HepG2 (cell line): ENCODE results near the gene ADGRF1. TPM values are rescaled to one million over a fixed set of nuclear protein-coding genes. Genes with fewer than 3 reads are reported as not detected.

Experiments
- AGO1 ChIP-seq: fragments of 200-400 bp; formaldehyde crosslinking; IDR thresholded peaks from 2 replicates; pipeline ENCODE4 v1.6.1; 2017; ENCODE audit warnings: mild to moderate bottlenecking, low read depth, low read length, moderate library complexity; ENCODE audit not compliant: poor library complexity, severe bottlenecking
- BRCA1 ChIP-seq: sonication (generic); formaldehyde crosslinking; IDR thresholded peaks from 2 replicates; pipeline ENCODE4 v1.4.0; 2020; ENCODE audit warnings: missing genetic modification reagents
- HES4 ChIP-seq: sonication (generic); formaldehyde crosslinking; IDR thresholded peaks from 2 replicates; pipeline ENCODE4 v1.9.0; 2021; ENCODE audit warnings: mild to moderate bottlenecking, missing genetic modification reagents, borderline replicate concordance
- RBM39 ChIP-seq: fragments of 200-400 bp; formaldehyde crosslinking; IDR thresholded peaks from one replicate; pipeline ENCODE4 v1.6.1; 2018; ENCODE audit warnings: antibody characterized with exemption, mild to moderate bottlenecking, low read depth, low read length; ENCODE audit not compliant: poor library complexity, severe bottlenecking
- SP1 ChIP-seq, 2 experiments: fragments of 450-650 bp in 1 of 2; sonication (generic) in 1 of 2; formaldehyde crosslinking in 1 of 2; IDR thresholded peaks; 2 replicates each; pipeline versions ENCODE4 v1.4.0 to v1.6.1; 2016 to 2020; ENCODE audit warnings: missing genetic modification reagents in 1 of 2
- TAF1 ChIP-seq: sonication (generic); formaldehyde crosslinking; IDR thresholded peaks from 2 replicates; pipeline ENCODE4 v1.4.0; 2020; ENCODE audit warnings: missing genetic modification reagents
- TP53 ChIP-seq: sonication (generic); formaldehyde crosslinking; conservative IDR thresholded peaks from 2 replicates; pipeline ENCODE4 v1.4.0; 2020; ENCODE audit warnings: missing genetic modification reagents
- ZBTB42 ChIP-seq: sonication (generic); formaldehyde crosslinking; IDR thresholded peaks from 2 replicates; pipeline ENCODE4 v1.5.0; 2020; ENCODE audit warnings: mild to moderate bottlenecking, missing genetic modification reagents
- ZNF557 ChIP-seq: sonication (generic); formaldehyde crosslinking; IDR thresholded peaks from 2 replicates; pipeline ENCODE4 v1.4.0; 2020; ENCODE audit warnings: missing genetic modification reagents
- ZSCAN25 ChIP-seq: sonication (generic); formaldehyde crosslinking; IDR thresholded peaks from 2 replicates; pipeline ENCODE4 v1.8.0; 2022; ENCODE audit warnings: mild to moderate bottlenecking, missing genetic modification reagents
- ZSCAN9 ChIP-seq: IDR thresholded peaks from 2 replicates; pipeline ENCODE4 v1.6.1; 2016; ENCODE audit warnings: borderline replicate concordance
- polyA plus RNA-seq, 8 experiments: library from polyadenylated mRNA; depleted of rRNA in 3 of 8; stranded (reverse) in 7 of 8; unstranded in 1 of 8; fragments of >200 nt; fragmentation: Illumina TruSeq in 4 of 8; extraction: Trizol in 4 of 8; gene quantifications; 2 replicates each; pipeline versions ENCODE4 v1.2.1 to v1.2.3, GENCODE V29; 2011 to 2016; ENCODE audit warnings: low read depth in 4 of 8, missing spikeins in 1 of 8, mixed read lengths in 1 of 8; ENCODE audit not compliant: insufficient read depth in 1 of 8
- total RNA-seq, 5 experiments: library from RNA; depleted of rRNA; stranded (reverse); fragments of >200 nt; fragmentation: Illumina TruSeq; extraction: Trizol; gene quantifications; 2 replicates each; pipeline ENCODE4 v1.2.3, GENCODE V29; 2016; ENCODE audit warnings: low read depth in 1 of 5
- TF ChIP-seq, protein P1 (sequence below): sonication (generic); formaldehyde crosslinking; IDR thresholded peaks from 2 replicates; pipeline ENCODE4 v1.4.0; 2020; ENCODE audit warnings: low read depth, mild to moderate bottlenecking, missing genetic modification reagents
- TF ChIP-seq, protein P2 (sequence below): IDR thresholded peaks from 2 replicates; pipeline ENCODE4 v1.6.1; 2016; ENCODE audit warnings: missing compliant biosample characterization, missing genetic modification reagents, borderline replicate concordance
- TF ChIP-seq, protein P3 (sequence below), 2 experiments: sonication (generic) in 1 of 2; formaldehyde crosslinking in 1 of 2; IDR thresholded peaks; 2 replicates each; pipeline versions ENCODE4 v1.5.1 to v1.6.1; 2011 to 2020; ENCODE audit warnings: borderline replicate concordance in 1 of 2, low read depth in 1 of 2, low read length in 1 of 2, mild to moderate bottlenecking in 1 of 2, missing genetic modification reagents in 1 of 2, moderate library complexity in 1 of 2
- TF ChIP-seq, protein P4 (sequence below): sonication (generic); formaldehyde crosslinking; IDR thresholded peaks from 2 replicates; pipeline ENCODE4 v1.8.1; 2023; ENCODE audit warnings: mild to moderate bottlenecking, missing genetic modification reagents

Gene ADGRF1
- total and polyA plus RNA-seq, 2 of the 13 experiments (the other 11 are each of a cell fraction or from before 2014, with no cell fraction given) = not detected

GRCh38 chr6:47069156-47069555 lies 27.0 kb upstream of the ADGRF1 start (continued):
- TF ChIP-seq SP1 (IDR thresholded peaks at IDR 0.05) (no peak), SP1 (CRISPR knock-in tag; IDR thresholded peaks at IDR 0.05) (no peak), HES4 (CRISPR knock-in tag) (no peak), TAF1 (CRISPR knock-in tag) (no peak), ZBTB42 (CRISPR knock-in tag) (no peak), TP53 (CRISPR knock-in tag) (no peak), BRCA1 (CRISPR knock-in tag) (no peak), ZSCAN25 (CRISPR knock-in tag) (no peak), AGO1 (no peak), ZSCAN9 (CRISPR knock-in tag) (no peak), RBM39 (no peak), ZNF557 (CRISPR knock-in tag) (no peak)
- TF ChIP-seq, protein P1, sequence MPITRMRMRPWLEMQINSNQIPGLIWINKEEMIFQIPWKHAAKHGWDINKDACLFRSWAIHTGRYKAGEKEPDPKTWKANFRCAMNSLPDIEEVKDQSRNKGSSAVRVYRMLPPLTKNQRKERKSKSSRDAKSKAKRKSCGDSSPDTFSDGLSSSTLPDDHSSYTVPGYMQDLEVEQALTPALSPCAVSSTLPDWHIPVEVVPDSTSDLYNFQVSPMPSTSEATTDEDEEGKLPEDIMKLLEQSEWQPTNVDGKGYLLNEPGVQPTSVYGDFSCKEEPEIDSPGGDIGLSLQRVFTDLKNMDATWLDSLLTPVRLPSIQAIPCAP (CRISPR knock-in tag) = no peak
- TF ChIP-seq, protein P2, sequence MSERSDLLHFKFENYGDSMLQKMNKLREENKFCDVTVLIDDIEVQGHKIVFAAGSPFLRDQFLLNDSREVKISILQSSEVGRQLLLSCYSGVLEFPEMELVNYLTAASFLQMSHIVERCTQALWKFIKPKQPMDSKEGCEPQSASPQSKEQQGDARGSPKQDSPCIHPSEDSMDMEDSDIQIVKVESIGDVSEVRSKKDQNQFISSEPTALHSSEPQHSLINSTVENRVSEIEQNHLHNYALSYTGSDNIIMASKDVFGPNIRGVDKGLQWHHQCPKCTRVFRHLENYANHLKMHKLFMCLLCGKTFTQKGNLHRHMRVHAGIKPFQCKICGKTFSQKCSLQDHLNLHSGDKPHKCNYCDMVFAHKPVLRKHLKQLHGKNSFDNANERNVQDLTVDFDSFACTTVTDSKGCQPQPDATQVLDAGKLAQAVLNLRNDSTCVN (CRISPR knock-in tag) = no peak
- TF ChIP-seq, protein P3, sequence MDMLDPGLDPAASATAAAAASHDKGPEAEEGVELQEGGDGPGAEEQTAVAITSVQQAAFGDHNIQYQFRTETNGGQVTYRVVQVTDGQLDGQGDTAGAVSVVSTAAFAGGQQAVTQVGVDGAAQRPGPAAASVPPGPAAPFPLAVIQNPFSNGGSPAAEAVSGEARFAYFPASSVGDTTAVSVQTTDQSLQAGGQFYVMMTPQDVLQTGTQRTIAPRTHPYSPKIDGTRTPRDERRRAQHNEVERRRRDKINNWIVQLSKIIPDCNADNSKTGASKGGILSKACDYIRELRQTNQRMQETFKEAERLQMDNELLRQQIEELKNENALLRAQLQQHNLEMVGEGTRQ (IDR thresholded peaks at IDR 0.05; ENCODE audit: low read depth, low read length) = no peak
- TF ChIP-seq, protein P3 (CRISPR knock-in tag; IDR thresholded peaks at IDR 0.05; ENCODE audit: borderline replicate concordance) = no peak
- TF ChIP-seq, protein P4, sequence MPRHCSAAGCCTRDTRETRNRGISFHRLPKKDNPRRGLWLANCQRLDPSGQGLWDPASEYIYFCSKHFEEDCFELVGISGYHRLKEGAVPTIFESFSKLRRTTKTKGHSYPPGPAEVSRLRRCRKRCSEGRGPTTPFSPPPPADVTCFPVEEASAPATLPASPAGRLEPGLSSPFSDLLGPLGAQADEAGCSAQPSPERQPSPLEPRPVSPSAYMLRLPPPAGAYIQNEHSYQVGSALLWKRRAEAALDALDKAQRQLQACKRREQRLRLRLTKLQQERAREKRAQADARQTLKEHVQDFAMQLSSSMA (CRISPR knock-in tag) = no peak
